Lower leg skin (tissue), 4 donors: ENCODE data around the gene GATA5. TPM values are rescaled to one million over a fixed set of nuclear protein-coding genes. Genes with fewer than 3 reads are reported as not detected.

Source experiments
- DNase-seq, 2 donors: peaks; one replicate each; pipeline ENCODE4 v3.0.0-alpha.2; 2019; ENCODE audit warnings: low spot score in 2 of 2
- H3K4me3 ChIP-seq: fragments of 200-600 bp; sonication (generic); 2 replicates; pipeline ENCODE4 v1.5.1; 2017; ENCODE audit warnings: mild to moderate bottlenecking, low read depth; ENCODE audit not compliant: poor library complexity, severe bottlenecking
- POLR2A ChIP-seq, 2 donors: fragments of 450-650 bp; IDR thresholded peaks; one replicate each; pipeline ENCODE4 v1.6.1; 2016 to 2017; ENCODE audit warnings: antibody characterized with exemption in 2 of 2, mild to moderate bottlenecking in 1 of 2, moderate library complexity in 1 of 2
- WGBS, 2 donors: methylation state at CpG; one replicate each; pipeline ENCODE4 v1.1.5; 2018; 5-methylcytosine and 5-hydroxymethylcytosine counted together
- intact Hi-C: fragments of 100-400 bp; cut with DNase I; formaldehyde crosslinking; loops from one replicate; pipeline ENCODE4 v1.15.0; 2023; ENCODE audit warnings: low total_unique reads
- total RNA-seq, 4 donors: library from RNA; depleted of rRNA; stranded (reverse); fragments of >200 nt; gene quantifications; one replicate each; pipeline ENCODE4 v1.1.0, GENCODE V29; 2016
- TF ChIP-seq, protein P1 (sequence below), 3 donors: fragments of 450-650 bp; IDR thresholded peaks; one replicate each; pipeline ENCODE4 v1.5.1; 2016; ENCODE audit warnings: antibody characterized with exemption in 3 of 3, mild to moderate bottlenecking in 3 of 3, moderate library complexity in 2 of 3

Gene GATA5
- total RNA-seq, 4 donors from 2014 or later: 1.1 to 2.4 (median 1.6) TPM; not detected in 1

DNA sequence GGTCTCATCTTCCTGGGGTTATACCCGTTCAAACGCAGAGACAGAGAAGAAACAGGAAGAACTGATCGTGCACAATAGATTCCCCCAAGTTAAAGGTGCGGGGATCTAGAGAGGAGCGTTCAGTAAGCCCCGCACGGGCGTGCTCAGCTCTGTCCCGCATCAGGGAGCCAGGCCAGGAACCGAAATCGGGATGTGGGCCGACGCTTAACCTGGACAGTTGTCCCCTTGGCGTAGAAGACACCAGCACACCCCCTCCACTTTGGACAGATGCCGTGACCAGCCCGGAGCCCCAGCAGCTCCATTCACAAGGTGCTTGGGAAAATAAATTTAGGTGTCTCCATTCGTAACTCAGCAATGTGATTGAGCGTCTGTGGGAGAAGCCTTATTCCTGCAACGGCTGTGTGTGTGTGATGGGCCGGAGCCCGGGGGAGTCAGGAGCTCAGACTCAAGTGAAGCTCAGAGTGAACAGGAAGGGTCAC, 24.0 kb upstream of the GATA5 start:
- no peak for DNase-seq
- H3K4me3 ChIP-seq: no peak overlapping the region
- intact Hi-C loops: loop anchor here (5.0 to 10.0 kb wide), 2 partner anchors 115 to 308 kb away; no protein-coding TSS in a partner anchor
- WGBS, 2 donors: 46 to 50% methylated on average over 21 of the region's 21 CpGs
- TF ChIP-seq POLR2A (IDR thresholded peaks at IDR 0.05): no peak
- TF ChIP-seq, protein P1, sequence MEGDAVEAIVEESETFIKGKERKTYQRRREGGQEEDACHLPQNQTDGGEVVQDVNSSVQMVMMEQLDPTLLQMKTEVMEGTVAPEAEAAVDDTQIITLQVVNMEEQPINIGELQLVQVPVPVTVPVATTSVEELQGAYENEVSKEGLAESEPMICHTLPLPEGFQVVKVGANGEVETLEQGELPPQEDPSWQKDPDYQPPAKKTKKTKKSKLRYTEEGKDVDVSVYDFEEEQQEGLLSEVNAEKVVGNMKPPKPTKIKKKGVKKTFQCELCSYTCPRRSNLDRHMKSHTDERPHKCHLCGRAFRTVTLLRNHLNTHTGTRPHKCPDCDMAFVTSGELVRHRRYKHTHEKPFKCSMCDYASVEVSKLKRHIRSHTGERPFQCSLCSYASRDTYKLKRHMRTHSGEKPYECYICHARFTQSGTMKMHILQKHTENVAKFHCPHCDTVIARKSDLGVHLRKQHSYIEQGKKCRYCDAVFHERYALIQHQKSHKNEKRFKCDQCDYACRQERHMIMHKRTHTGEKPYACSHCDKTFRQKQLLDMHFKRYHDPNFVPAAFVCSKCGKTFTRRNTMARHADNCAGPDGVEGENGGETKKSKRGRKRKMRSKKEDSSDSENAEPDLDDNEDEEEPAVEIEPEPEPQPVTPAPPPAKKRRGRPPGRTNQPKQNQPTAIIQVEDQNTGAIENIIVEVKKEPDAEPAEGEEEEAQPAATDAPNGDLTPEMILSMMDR (IDR thresholded peaks at IDR 0.05): no peak

DNA sequence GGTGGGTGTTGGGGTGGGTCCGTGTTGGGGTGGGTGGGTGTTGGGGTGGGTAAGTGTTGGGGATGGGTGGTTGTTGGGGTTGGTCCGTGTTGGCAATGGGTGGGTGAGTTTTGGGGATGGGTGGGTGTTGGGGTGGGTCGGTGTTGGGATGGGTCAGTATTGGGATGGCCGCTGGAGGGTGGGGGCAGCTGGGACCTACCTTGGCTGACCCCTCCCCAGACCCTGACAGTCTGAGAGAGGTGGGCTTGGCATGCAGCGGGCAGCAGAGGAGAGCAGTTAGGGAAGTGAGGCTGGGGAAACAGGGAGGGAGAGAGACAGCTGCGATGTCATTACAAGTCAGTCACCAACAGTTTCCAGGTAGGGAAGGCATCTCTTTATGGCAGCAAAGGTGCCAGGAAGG, 23.1 kb upstream of the GATA5 start:
- 78 to 87% methylated on average over 5 to 6 of the region's 6 CpGs for WGBS, 2 donors
- TF ChIP-seq, protein P1 (IDR thresholded peaks at IDR 0.05): no peak
- no peak for TF ChIP-seq POLR2A (IDR thresholded peaks at IDR 0.05)
- no peak for DNase-seq
- intact Hi-C loops: loop anchor here (5.0 to 10.0 kb wide), 2 partner anchors 116 to 308 kb away; no protein-coding TSS in a partner anchor
- H3K4me3 ChIP-seq: no peak overlapping the region

DNA sequence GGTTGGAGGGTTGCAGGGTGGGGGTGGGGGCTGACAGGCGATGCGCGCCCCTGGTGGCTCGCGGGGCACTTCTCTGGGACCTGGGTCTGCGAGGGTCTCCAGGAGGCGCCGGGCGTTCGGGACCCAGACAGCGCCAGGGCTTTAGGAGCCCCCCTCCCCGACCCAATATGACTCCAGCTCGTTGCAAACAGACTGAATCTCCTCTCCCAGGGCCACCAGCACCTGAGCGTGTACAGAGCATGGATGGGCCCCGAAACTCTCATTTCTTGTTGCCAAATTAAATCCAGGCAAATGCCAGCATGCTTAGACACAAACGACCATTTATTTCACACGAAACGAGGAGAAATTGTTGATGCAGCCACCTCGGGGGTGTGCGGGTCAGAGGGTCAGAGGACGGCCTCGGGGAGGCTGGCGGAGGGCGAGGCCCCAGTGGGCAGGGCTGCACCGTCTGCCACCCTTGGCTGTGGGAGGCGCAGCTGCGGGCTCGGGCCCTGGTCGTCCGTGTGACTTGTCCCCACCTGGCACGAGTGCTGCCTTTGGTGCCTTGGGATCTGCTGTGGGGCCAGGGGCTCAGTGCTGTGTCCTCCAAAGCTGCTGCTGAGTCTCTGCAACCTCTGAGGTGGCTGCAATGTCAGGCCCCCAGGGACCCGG, 20.9 kb upstream of the GATA5 start:
- DNase-seq: no peak
- H3K4me3 ChIP-seq: no peak overlapping the region
- intact Hi-C loops: loop anchor here (5.0 to 10.0 kb wide), 2 partner anchors 118 to 311 kb away; no protein-coding TSS in a partner anchor
- WGBS, 2 donors: 10 to 11% methylated on average over 23 to 31 of the region's 32 CpGs
- TF ChIP-seq POLR2A (IDR thresholded peaks at IDR 0.05): no peak
- TF ChIP-seq, protein P1 (IDR thresholded peaks at IDR 0.05): no peak

DNA sequence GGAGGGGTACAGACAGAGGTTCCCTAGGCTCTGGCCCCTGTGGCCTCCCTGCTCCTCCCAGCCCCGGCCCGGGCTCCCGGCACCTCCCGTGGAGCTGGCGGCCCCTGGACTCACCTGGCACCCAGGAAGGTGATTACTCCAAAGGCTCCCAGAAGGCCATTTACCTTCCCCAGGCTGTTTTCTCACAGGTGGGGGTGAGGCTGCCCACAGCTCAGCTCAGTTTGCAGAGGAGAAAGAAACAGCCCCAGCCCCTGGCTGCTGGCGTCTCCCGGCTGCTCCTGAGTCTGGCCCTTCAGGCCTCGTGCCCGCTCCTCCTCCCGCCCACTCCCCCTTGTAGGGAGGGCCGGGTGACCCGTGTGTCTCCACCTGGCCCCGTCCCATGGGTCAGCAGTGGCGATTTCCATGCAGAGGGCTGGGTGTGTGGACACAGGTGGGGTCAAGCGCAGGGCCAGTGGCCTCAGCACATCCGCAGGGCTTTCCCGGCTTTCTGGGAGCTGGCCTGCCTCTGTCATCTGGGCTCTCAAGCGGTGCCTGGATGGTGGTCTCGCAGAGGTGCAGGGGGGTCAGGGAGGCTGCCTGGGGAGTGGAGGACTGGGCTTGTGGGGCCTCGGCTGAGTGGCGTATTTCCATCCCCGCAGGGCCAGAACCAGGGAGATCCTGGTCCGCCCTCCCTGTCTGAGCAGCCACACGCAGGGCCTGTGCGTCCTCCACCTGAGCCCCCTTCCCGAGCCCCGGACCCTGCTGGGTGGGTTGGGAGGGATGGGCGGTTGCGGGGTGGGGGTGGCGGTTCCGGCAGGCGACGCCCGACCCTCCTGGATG, 20.2 kb upstream of the GATA5 start:
- TF ChIP-seq, protein P1 (IDR thresholded peaks at IDR 0.05): no peak
- no peak for TF ChIP-seq POLR2A (IDR thresholded peaks at IDR 0.05)
- DNase-seq: no peak
- H3K4me3 ChIP-seq: no peak overlapping the region
- intact Hi-C loops: loop anchor here (5.0 to 10.0 kb wide), 2 partner anchors 119 to 311 kb away; no protein-coding TSS in a partner anchor
- 45 to 70% methylated on average over 15 to 32 of the region's 34 CpGs for WGBS, 2 donors

DNA sequence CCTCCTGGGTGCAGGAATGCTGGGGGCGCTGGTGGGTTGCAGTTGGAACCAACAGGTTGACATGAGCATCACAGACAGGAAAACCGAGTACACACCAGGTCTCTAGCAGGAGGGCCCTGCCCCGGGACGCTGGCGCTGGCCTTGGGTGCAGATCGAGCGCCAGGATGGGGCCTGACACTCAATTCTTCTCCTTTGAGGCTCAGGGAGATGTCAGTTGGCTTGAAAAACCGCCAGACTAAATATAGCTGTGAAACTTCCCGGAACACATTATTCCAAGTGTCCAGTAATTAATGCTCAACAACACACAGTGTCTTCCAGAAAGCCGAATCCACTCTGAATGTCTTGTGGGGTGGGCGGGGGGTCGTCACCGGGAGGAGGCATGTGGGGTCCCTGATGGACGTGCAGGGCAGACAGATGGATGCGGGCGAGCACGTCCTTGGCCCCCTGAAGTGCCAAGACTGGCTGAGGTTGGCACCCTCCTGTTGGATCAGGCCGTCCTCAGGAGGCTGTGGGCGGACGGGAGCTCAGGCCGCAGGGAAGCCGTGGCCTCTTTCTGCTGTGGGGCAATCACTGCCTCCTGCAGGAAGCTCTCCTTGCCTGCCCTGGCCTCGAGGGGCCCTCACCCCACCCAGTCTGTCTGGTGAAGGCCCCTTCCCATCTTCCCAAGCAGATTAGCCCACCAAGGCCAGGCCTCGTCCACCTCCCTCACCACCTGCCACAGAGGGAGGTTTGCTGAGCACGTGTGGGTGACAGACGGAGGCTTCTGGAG, 19.4 kb upstream of the GATA5 start:
- no peak overlapping the region for H3K4me3 ChIP-seq
- TF ChIP-seq POLR2A (IDR thresholded peaks at IDR 0.05): no peak
- TF ChIP-seq, protein P1 (IDR thresholded peaks at IDR 0.05): no peak
- WGBS, 2 donors: 79 to 84% methylated on average over 23 to 26 of the region's 26 CpGs
- DNase-seq: no peak
- intact Hi-C loops: loop anchor here (5.0 to 10.0 kb wide), 2 partner anchors 120 to 312 kb away; no protein-coding TSS in a partner anchor
